NCI-H2029 treated with DMSO at 0.1 percent for 48 hours (cell line): ENCODE results near the gene ABCA13.

ENCODE experiments used
- DNase-seq: peaks from one replicate; lab custom pipeline; 2025; lab: John Stamatoyannopoulos, UW

The ABCA13 gene

DNA sequence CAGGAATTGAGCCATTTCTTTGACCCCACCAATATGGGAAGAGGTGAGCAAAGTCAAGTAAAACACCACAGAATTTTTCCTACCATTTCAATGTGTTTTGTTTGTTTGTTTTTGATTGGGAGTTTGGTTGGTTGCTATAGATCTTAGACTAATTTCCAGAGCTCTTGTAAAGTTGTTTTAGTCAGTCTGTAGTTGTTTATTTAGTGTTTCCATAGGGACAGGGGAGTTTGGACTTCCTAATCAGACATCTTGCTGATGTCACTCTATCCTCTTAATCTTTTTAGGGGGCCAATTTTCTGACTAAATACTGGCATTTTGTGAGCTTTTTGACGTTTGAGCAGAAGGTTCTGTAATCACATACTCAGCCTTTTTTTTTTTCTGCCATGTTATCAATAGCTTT lies 266.9 kb downstream of the ABCA13 start:
- DNase-seq, result no peak

DNA sequence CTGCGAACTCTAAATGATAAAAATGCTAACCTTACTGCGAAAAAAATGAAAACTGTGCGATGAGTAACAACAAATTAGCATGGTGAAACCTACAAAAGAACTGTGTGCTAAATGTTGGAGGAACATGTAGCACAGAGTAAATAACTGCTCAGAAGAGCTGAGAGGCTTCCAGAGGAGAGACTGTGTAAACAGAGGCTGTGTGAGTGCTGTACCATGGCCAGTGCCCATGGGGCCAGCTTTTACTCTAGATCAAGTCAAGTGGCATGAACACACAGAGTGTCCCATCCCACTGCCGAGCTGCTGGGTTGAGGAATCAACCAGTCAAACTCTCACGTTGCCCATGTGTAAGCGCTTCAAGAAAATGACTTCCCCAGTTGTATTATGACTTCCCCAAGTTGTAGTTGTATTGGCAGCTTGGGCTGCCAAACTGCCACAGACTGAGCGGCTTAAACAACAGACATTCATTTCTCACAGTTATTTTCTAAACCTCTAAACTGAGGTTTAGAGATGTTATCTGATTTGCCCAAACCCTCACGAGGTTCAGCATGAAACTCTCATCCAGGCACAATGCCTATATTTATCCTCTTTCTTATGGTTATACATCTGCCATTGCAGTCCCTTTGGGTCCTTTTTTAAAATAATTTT lies 270.7 kb downstream of the ABCA13 start:
- DNase-seq, result peak; percentile 30

DNA sequence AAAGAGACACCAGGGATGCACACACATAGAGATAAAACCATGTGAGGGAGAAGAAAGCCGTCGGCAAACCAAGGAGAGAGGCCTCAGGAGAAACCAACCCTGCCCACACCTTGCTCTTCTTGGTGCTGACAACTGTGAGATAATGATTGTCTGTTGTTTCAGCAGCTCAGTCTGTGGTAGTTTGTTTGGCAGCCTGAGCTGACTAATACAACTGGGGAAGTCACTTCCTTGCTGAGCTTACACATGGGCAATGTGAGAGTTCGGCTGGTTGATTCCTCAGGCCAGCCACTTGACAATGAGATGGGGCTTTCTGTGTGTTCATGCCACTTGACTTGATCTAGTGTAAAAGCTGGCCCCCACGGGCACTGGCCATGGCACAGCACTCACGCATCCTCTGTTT lies 271.8 kb downstream of the ABCA13 start:
- DNase-seq, result no peak

DNA sequence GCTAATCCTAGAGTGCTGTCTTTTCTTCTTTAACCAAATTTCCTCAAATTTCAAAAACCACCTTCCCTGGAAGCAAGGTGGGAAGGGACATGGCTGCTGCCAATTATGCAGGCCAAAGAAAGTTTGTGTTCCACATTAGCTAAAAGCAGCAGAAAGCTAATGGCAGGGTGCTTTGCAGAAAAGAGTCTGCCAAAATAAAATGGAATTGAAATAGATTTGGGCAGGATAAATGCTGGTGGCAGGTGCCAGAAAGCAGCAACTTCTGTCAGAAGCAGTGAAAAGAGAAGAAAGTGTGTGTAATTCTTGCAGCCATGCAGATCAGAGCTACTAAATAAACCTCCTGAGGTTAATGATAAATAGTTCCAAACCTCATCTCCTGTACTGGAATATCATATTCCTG lies 275.5 kb downstream of the ABCA13 start:
- no peak for DNase-seq

DNA sequence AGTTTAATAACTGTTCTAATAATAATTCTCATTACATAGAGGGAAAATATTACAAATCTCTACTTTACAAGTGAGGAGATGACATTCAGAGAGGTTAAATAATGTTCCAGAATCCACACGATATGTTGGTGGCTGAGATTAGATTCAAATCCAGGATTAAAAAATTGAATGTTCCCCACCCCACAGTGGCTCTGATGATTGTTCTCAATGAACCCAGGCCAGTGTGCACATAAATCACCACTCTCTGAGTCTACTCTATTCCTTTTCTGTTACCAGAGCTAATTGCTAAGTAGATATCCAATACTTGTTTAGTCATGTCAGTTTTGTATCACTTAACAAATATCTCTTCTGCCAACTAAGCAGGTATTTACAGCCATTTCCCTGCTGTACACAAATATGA lies 281.0 kb downstream of the ABCA13 start:
- no peak for DNase-seq

DNA sequence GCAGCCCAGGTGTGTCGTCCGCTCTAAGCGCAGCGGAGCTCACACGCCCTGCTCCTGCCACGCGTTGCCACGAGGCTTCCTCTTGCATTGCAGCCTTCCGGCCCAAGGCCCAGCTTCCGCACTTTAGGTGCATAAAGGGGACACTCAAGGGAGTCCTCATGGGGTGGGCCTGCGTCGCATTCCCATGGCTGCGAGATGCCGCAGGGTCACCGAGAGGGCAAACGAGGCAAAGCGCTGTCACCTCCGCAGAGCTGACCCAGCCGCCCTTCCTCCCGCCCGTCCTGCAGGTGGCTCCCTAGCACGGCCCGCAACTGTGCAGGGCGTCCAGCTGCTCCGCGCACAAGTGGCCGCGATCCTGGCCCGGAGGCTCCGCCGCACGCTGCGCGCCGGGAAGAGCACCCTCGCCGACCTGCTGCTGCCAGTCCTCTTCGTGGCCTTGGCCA lies 283.5 kb downstream of the ABCA13 start:
- no peak for DNase-seq

DNA sequence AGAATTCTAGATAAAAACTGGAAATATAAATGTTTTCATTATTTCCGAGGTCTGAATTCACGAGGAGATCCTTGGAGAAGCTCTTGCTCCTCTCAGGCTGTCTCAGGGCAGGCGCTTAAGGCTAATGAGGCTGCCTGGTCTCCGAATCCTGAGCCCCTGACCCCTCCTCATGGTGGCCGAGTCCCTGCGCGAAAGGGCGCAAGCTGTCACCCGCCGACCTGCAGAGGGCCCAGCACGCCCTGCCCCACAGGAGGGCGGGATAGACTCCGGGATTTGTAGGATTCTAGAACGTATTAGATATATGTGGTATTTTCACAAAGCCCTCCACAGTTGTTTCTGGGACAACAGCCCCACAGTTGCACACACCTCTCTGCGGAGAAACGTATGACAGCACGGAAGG lies 284.1 kb downstream of the ABCA13 start:
- no peak for DNase-seq

DNA sequence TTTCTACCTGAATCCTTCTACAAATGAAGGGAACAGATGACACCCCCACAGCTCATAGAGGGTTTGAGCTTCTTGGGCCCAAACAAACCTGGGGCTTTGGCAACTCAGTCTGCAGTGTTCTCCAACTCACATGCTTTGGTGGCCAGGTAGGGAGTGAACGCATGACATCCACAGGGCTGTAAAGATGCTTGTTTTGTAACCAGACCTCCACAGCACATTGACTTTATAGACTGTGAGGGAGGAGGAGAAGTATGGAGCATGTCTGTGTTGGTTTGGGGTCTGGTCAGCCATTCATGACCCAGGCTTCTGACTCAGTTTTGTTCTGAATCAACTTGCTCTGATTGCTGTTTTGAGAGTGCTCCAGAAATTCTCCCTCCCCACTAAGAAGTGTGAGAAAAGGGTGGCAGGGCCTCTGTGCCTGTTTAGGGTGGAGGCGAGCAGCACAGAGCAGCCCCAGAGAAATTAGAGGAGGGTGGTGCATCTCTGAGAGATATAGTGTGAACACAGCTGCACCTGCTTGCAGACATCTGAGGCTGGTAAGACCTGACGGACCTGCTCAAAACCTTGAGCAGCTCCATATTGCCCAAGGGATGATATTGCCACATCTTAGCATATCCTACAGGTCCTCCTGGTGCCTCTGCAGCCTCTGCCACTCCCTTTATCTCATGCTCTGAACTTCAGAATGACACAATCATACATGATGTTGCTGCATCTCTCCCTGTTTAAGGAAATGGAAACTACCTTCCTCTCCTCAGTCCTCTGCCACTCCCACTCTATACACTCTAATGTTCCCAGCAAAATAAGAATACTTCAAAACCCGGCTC lies 287.7 kb downstream of the ABCA13 start:
- no peak for DNase-seq

DNA sequence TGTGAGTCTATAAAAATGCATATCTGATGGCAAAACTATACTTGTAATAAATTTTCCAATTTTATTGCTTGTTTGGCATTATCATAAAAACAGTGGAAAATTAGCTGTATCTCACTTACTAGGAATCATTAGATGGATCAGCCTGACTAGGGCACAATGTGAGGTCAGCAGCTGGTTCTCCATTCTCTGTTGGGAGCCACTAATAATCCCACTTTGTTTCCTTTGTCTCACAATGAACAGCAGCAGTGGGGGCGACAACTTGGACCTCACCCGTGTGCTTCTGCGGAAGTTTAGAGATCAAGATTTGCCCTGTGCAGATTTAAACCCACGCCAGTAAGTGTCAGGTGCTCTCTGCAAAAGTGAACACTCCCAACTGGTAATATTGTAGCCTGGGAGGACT lies 295.5 kb downstream of the ABCA13 start:
- DNase-seq, result no peak

DNA sequence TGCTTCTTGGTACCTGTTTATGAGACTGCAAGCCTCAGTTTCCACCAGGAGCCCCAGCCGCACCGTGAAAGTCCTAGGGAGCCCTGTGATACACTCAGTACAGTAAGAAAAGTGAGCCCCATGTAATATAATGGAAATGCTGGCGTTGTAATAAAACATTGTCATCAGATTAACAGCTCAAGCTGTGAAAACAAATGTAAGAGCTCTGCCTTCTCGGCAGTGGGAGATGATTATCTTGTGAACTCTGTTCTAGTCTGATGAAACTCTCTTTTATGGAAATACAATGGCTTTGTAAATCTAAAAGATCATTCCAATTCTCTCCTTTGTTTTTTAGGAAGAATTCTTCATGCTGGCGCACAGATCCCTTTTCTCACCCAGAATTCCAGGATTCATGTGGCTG lies 299.9 kb downstream of the ABCA13 start:
- no peak for DNase-seq

DNA sequence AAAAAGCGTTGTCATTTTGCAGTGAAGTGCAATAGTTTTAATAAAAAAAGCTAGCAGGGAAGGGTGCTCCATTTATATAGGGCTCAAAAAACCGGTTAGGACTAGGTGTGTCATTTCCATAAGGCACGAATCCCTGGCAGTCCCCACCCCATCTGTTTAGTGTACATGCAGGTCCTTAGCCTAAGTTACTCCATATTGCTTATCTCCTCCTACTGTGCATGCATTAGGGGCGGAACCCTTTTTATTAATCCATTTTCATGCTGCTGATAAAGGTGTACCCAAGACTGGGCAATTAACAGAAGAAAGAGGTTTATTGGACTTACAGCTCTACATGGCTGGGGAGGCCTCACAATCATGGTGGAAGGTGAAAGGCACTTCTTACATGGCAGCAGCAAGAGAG lies 301.4 kb downstream of the ABCA13 start:
- DNase-seq, result no peak

DNA sequence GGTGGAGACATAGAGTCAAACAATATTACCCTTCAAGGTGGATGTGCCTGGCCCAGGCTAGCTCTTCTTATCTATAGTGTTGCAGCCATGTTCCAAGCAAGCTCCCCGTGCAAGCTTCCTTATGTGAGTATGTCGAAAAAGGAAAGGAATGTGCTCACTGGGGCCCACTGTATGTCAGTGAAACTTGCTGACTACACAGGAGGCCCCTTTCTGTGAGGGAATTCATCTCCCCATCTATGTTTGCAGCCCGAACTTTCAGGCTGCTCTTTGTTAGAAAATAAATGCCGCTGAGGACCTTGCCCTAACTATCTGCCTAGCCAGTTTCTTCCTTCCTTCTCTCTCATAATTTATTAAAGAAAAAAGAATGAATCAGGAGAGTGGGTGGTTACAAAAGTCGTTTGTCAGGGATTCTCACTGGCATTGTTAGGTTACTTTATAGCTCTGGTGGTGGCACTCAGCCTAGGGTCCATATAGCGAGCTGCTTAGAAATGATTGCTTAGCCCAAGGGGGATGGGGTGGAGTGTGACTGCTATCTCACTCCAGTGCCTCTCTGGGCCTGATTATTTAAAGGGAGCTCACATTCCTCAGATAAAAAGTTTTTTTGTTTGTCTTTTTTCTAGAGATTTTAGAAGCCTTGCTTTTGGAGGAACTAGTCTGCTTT lies 302.1 kb downstream of the ABCA13 start:
- no peak for DNase-seq

DNA sequence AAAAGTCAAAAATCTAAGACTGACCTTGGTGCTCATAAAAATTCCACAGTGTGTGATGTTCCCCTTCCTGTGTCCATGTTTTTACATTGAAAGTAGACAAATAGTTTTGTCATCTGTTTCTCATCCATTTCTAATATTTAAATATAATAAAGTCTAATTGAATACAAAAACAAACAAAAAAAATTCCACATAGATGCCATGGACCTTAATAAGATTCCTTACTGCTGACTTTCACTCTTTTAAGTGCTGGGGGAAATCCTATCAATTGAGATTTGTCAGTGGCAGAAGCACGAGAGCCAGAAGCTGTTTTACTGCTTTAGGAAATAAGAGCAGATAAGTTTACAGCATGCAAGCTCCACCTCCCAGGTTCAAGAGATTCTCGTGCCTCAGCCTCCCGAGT lies 310.0 kb downstream of the ABCA13 start:
- DNase-seq, result no peak

DNA sequence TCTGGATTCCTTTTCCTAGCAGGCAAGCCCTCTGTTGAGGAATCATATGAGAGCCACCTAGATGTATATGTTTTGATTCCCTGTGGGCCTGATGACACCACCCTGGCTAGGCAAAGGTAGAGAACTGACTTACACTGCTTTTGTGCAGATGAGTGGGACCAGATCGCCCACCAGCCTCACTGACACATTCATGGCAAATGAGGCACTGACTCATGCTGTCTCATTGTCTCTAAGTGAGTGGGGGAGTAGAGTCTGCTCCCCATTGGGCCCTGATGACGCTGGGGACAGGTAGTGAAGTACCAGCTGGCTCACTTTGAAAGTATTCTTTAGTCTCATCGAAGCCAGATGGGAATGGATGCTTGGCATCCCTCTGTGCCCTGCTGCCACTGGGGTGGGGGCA lies 326.3 kb downstream of the ABCA13 start:
- no peak for DNase-seq

DNA sequence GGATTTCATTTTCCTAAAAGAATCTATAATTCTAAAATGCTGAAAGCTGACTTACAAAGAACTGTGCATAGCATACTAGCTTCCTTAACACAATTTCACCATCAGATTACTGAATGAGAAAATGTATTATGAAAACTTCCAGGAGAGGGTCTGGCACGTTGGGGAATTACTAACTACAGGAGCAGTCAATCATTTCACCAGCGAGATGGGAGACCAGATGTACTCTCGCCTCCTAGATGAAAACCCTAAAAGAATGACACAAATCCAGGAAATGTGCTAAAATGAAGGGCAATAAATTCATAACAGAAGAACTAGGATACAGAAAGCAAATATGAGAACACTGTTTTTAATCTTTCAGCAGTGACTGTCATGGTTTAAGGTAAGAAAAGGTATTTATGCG lies 330.8 kb downstream of the ABCA13 start:
- no peak for DNase-seq

DNA sequence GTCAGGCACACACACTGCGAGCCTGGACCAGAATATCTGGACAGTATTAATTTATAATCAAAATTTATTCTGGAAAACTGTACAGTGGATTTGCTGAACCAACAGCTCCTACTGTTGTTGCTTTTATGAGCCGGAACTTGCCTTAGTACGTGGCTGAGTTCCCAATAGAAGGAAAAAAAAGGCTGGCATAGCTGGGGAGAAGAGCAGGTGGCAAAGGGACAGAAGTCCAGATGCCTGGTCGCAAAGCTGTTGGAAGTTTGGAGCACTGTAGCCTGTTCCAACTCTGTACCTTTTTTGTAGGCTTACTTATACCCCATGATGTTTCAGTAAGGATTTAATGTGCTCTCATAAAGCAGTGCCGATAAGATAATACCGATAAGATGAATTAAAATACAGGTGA lies 333.8 kb downstream of the ABCA13 start:
- DNase-seq, result no peak

DNA sequence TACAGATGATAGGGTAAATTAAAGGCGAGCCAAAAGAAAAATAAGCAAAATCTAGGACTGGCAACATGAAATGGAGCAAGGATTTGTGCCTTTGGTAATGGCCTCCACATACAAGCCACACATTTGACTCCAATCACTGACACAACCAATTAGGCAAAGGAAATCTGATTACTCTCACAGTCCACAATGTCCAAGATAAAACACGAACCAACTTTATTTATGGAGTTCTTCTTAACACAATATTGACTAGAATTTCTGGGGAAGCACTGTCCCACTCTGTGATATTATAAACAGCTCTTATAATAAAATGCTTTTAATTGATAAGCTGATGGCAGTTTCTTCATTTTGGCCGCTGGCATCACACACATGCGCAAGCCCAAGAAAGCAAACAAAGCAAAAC lies 334.2 kb downstream of the ABCA13 start:
- no peak for DNase-seq

DNA sequence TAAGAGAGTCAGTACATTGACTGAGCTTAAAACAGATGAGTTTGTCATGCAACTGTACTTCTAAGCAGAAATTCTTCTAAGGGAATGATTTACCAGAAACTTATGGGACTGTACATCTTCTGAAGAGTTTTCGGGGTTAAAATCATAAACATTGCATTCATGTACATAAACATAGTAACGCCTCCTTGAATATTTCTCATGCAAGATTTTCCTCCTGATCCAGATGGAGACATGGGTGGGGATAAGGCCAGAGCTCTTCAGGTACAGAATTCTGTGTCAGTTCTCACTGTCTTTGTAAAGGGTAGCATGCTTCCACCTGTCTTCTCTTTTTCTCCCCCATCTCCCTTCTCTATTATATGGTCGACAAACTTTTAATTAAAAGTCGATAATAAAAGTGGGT lies 335.3 kb downstream of the ABCA13 start:
- DNase-seq, result no peak

DNA sequence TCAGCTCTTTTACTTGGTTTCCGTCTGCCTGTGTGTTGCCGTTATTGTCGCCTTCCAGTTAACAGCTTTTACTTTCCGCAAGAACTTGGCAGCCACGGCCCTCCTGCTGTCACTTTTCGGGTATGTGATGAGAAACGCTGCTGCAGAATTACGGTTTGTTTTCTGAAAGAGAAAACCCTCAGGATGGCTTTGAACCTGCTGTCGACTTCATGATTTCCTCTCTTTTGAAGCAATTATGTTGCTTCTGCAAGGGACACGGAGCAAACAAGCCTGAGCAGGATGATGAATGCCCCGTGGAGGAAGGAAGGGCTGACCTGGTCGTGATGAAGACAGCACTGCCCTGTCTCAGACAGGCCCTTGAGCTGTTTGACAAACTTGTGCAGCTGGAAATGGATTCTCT lies 339.8 kb downstream of the ABCA13 start:
- no peak for DNase-seq

DNA sequence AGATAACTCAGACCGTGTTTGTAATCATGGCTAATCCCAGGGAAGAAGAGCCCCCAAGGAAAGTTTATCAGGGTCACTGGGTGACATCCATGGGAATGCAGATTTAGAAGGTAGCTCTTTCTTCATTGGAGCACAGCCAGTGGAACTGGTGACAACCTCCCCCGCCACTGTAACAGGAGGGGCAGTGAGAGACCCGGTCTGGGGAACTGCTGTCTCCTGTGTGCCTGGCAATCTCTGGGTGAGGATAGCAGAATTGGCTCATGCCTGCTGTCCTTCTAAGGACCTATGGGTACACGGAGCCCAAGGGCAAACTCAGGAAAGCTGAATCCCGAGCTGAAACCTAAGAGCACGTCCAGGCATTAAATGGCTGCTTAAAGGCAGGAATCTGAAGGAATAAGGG lies 341.6 kb downstream of the ABCA13 start:
- DNase-seq, result no peak

DNA sequence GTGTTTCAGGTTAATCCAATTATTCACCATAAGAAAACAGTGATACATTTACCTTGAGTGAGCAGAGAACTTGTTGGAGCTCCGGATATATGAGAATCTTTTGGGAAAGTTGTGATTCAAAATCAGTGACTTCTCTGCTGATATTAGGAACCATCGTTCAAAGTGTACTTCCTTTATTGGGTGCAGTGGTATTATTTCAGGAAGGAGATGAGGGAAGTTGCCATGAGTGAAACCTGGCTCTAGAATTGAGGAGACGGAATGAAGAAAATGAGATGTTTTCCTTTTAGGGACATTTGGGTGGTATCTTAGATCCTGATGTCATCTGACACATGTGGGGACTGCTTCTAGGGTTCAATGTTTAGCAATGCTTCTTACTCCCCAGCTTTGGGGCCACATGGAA lies 343.9 kb downstream of the ABCA13 start:
- DNase-seq, result no peak

DNA sequence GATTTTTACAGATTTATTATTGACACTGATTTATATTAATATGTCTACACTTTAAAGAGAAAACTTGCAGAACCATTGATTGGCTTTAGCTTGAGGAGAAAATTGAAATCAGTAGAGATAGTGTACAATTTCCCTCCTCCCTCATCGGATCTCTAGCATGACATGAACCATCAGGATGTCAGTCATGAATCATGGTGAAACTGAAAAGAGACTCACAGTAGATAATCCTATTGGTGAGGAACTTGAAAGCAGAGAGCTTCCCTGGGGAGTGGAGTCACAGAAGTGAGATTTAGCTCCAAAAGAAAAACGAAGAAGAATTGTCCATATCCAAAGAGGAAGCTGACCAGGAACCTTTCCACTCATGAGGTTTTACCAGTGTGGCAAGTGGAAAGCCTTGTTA lies 346.8 kb downstream of the ABCA13 start:
- DNase-seq, result no peak

DNA sequence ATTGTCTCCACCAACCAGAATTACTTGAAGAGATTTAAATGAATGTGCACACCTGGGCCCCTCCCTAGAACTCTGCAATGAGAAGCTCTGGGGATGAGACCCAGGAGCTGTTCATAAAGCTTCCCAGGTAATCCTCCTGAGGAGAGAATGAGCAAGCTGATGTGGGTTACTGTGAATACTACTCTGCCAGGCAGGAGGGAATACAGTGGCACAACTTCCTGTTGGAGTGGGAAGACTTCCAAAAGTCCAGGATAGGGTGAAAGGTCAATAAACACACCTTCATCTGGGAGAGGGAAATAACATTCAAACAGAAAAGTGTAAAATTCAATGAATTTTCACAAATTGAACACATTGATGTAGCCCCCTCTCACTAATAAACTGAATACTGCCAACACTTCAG lies 351.4 kb downstream of the ABCA13 start:
- DNase-seq, result no peak
